Neural progenitor cell (in vitro differentiated cells): Measurements from ENCODE around the gene MAT1A. TPM values are rescaled to one million over a fixed set of nuclear protein-coding genes. Genes with fewer than 3 reads are reported as not detected.

Experiments
- DNase-seq: peaks from one replicate; pipeline ENCODE4 v3.0.0-alpha.2; 2016; ENCODE audit warnings: low spot score
- H2AFZ ChIP-seq: fragments of 200-600 bp; sonication (generic); replicated peaks from 2 replicates; pipeline ENCODE4 v1.6.1; 2016; ENCODE audit warnings: antibody characterized with exemption
- H3F3A ChIP-seq: fragments of 200-600 bp; sonication (generic); 2 replicates; pipeline ENCODE4 v1.6.1; 2016; ENCODE audit warnings: antibody characterized with exemption, low read depth
- H3K27ac ChIP-seq: fragments of 200-600 bp; sonication (generic); 2 replicates; pipeline ENCODE4 v1.5.1; 2016; ENCODE audit warnings: mild to moderate bottlenecking
- H3K27me3 ChIP-seq: fragments of 200-600 bp; sonication (generic); 2 replicates; pipeline ENCODE4 v1.6.1; 2016; ENCODE audit warnings: mild to moderate bottlenecking, moderate library complexity
- H3K36me3 ChIP-seq: fragments of 200-600 bp; sonication (generic); 2 replicates; pipeline ENCODE4 v1.5.1; 2016
- H3K4me1 ChIP-seq: fragments of 200-600 bp; sonication (generic); 2 replicates; pipeline ENCODE4 v1.6.1; 2016; ENCODE audit warnings: mixed run types
- H3K4me2 ChIP-seq: fragments of 200-600 bp; sonication (generic); 2 replicates; pipeline ENCODE4 v1.6.1; 2016
- H3K4me3 ChIP-seq: fragments of 200-600 bp; sonication (generic); 2 replicates; pipeline ENCODE4 v1.5.1; 2016
- H3K79me2 ChIP-seq: fragments of 200-600 bp; sonication (generic); 2 replicates; pipeline ENCODE4 v1.6.1; 2016; ENCODE audit warnings: low read depth
- H3K9ac ChIP-seq: fragments of 200-600 bp; sonication (generic); 2 replicates; pipeline ENCODE4 v1.6.1; 2016
- H3K9me3 ChIP-seq: fragments of 200-600 bp; sonication (generic); 2 replicates; pipeline ENCODE4 v1.5.1; 2016; ENCODE audit warnings: low read depth
- H4K20me1 ChIP-seq: fragments of 200-600 bp; sonication (generic); 2 replicates; pipeline ENCODE4 v1.6.1; 2016; ENCODE audit warnings: low read depth
- H3K27ac Mint-ChIP-seq: 3 replicates; pipeline ENCODE4 v1.8.0; 2021; ENCODE audit warnings: mixed read lengths
- H3K27me3 Mint-ChIP-seq: 2 replicates; pipeline ENCODE4 v1.8.0; 2022; ENCODE audit warnings: low read depth, mild to moderate bottlenecking, inconsistent platforms, moderate library complexity, mixed read lengths; ENCODE audit not compliant: insufficient read depth
- H3K36me3 Mint-ChIP-seq: 3 replicates; pipeline ENCODE4 v1.8.0; 2021; ENCODE audit warnings: mixed read lengths
- H3K4me1 Mint-ChIP-seq: 3 replicates; pipeline ENCODE4 v1.8.0; 2021; ENCODE audit warnings: mixed read lengths
- H3K4me3 Mint-ChIP-seq: 3 replicates; pipeline ENCODE4 v1.8.0; 2021; ENCODE audit warnings: mild to moderate bottlenecking, moderate library complexity, mixed read lengths
- H3K9me3 Mint-ChIP-seq: 3 replicates; pipeline ENCODE4 v1.8.0; 2020; ENCODE audit warnings: mixed read lengths
- CTCF ChIP-seq: fragments of 200-600 bp; sonication (generic); IDR thresholded peaks from 2 replicates; pipeline ENCODE4 v1.5.1; 2017; ENCODE audit warnings: antibody characterized with exemption, mild to moderate bottlenecking
- EZH2 ChIP-seq: fragments of 200-600 bp; sonication (generic); IDR thresholded peaks from 2 replicates; pipeline ENCODE4 v1.6.1; 2017; ENCODE audit warnings: antibody characterized with exemption, mild to moderate bottlenecking, moderate library complexity
- EZH2phosphoT487 ChIP-seq: fragments of 200-600 bp; sonication (generic); IDR thresholded peaks from 2 replicates; pipeline ENCODE4 v1.6.1; 2017; ENCODE audit warnings: antibody characterized with exemption
- total RNA-seq: library from RNA; depleted of rRNA; stranded (reverse); fragments of >200 nt; gene quantifications from 2 replicates; pipeline ENCODE4 v1.2.3, GENCODE V29; 2015; ENCODE audit warnings: low replicate concordance

MAT1A gene
- total RNA-seq, 1 donor from 2014 or later, result not detected

GRCh38 chr10:80322158-80322557 lies 32.7 kb upstream of the MAT1A start:
- Histone ChIP-seq H3K4me2 (no peak overlapping the region), H3F3A (peaks cover 11% of the 10 kb centered on the region), H3K79me2 (no peaks in the 10 kb centered on the region), H2AFZ (no peak overlapping the region), H3K27me3 (no peaks in the 10 kb centered on the region), H3K36me3 (no peaks in the 10 kb centered on the region), H3K9me3 (no peaks in the 10 kb centered on the region), H3K4me3 (no peak overlapping the region), H3K4me1 (peaks cover 16% of the 10 kb centered on the region), H4K20me1 (no peaks in the 10 kb centered on the region), H3K27ac (peak overlapping the region; percentile 25), H3K9ac (no peak overlapping the region)
- no peak for TF ChIP-seq CTCF
- no peak for TF ChIP-seq EZH2phosphoT487
- no peak for TF ChIP-seq EZH2
- H3K27me3 Mint-ChIP-seq, result peaks cover 6% of the 10 kb centered on the region
- H3K4me3 Mint-ChIP-seq, result no peak overlapping the region
- H3K27ac Mint-ChIP-seq, result no peak overlapping the region
- DNase-seq, result no peak
- peaks cover 3% of the 10 kb centered on the region for H3K9me3 Mint-ChIP-seq
- H3K4me1 Mint-ChIP-seq, result peaks cover 11% of the 10 kb centered on the region
- no peaks in the 10 kb centered on the region for H3K36me3 Mint-ChIP-seq

- no peaks in the 10 kb centered on the region for H3K9me3 ChIP-seq
- H3K27me3 ChIP-seq, result no peaks in the 10 kb centered on the region
- Mint-ChIP-seq H3K36me3 (no peaks in the 10 kb centered on the region), H3K4me1 (peaks cover 11% of the 10 kb centered on the region), H3K4me3 (no peak overlapping the region), H3K27me3 (peaks cover 2% of the 10 kb centered on the region), H3K27ac (no peak overlapping the region), H3K9me3 (no peaks in the 10 kb centered on the region)
- DNase-seq, result no peak
- H3K36me3 ChIP-seq, result no peaks in the 10 kb centered on the region
- H3K4me2 ChIP-seq, result no peak overlapping the region
- peaks cover 11% of the 10 kb centered on the region for H3F3A ChIP-seq
- no peak for TF ChIP-seq EZH2
- TF ChIP-seq CTCF, result no peak
- no peak for TF ChIP-seq EZH2phosphoT487
- no peaks in the 10 kb centered on the region for H3K79me2 ChIP-seq
- no peak overlapping the region for H2AFZ ChIP-seq
- no peak overlapping the region for H3K27ac ChIP-seq
- H3K9ac ChIP-seq, result no peak overlapping the region
- H3K4me3 ChIP-seq, result no peak overlapping the region
- no peaks in the 10 kb centered on the region for H4K20me1 ChIP-seq
- H3K4me1 ChIP-seq, result peaks cover 16% of the 10 kb centered on the region
Observed at GRCh38 chr10:80321183-80321582, 31.7 kb upstream of the MAT1A start.

- H3K27me3 Mint-ChIP-seq, result peaks cover 2% of the 10 kb centered on the region
- no peaks in the 10 kb centered on the region for H4K20me1 ChIP-seq
- no peaks in the 10 kb centered on the region for H3K9me3 Mint-ChIP-seq
- no peak overlapping the region for H3K4me3 Mint-ChIP-seq
- H3K4me2 ChIP-seq, result no peak overlapping the region
- peaks cover 16% of the 10 kb centered on the region for H3K4me1 ChIP-seq
- H3F3A ChIP-seq, result peaks cover 9% of the 10 kb centered on the region
- DNase-seq, result no peak
- H3K27ac ChIP-seq, result no peak overlapping the region
- H3K27me3 ChIP-seq, result no peaks in the 10 kb centered on the region
- H3K9me3 ChIP-seq, result no peaks in the 10 kb centered on the region
- no peaks in the 10 kb centered on the region for H3K79me2 ChIP-seq
- no peak overlapping the region for H3K27ac Mint-ChIP-seq
- no peaks in the 10 kb centered on the region for H3K36me3 ChIP-seq
- H3K36me3 Mint-ChIP-seq, result no peaks in the 10 kb centered on the region
- no peak overlapping the region for H3K4me3 ChIP-seq
- no peak overlapping the region for H2AFZ ChIP-seq
- no peak overlapping the region for H3K9ac ChIP-seq
- TF ChIP-seq CTCF (no peak), EZH2phosphoT487 (no peak), EZH2 (no peak)
- H3K4me1 Mint-ChIP-seq, result peaks cover 11% of the 10 kb centered on the region
Observed at GRCh38 chr10:80320377-80320776, 30.9 kb upstream of the MAT1A start.
